CD4-positive, alpha-beta T cell (primary cell): ENCODE results near the gene OSBPL10. TPM values are rescaled to one million over a fixed set of nuclear protein-coding genes. Genes with fewer than 3 reads are reported as not detected.

Experiments
- ATAC-seq: fragments of 200-7000 bp; cut with Tn5 transposase; one replicate; pipeline ENCODE4 v1.10.0; 2022; ENCODE audit warnings: mild to moderate bottlenecking; ENCODE audit not compliant: poor library complexity
- CTCF ChIA-PET: fragments of 350-600 bp; sonication (Branson Sonifier 250); formaldehyde crosslinking; loops from one replicate; lab custom pipeline; 2021; ENCODE audit warnings: antibody characterized with exemption, inconsistent platforms; lab: Charles Lee
- POLR2A ChIA-PET: fragments of 350-600 bp; sonication (Branson Sonifier 250); formaldehyde crosslinking; loops from one replicate; lab custom pipeline; 2021; ENCODE audit warnings: antibody characterized with exemption, inconsistent platforms; lab: Charles Lee
- DNase-seq, 14 experiments: peaks; one replicate each; pipeline ENCODE4 v3.0.0-alpha.2; 2013 to 2020; ENCODE audit warnings: mixed read lengths in 2 of 14
- H3K27ac ChIP-seq, 2 donors: one replicate each; pipeline versions ENCODE4 v1.5.1 to v1.7.0; 2013; ENCODE audit warnings: low read length in 2 of 2, low read depth in 1 of 2, mild to moderate bottlenecking in 1 of 2
- H3K27me3 ChIP-seq, 2 experiments: 1 replicate in 1 of 2; 2 replicates in 1 of 2; pipeline versions ENCODE4 v1.6.1 to v1.7.0; 2013; ENCODE audit warnings: low read length in 2 of 2, control low read depth in 1 of 2, mild to moderate bottlenecking in 1 of 2, moderate library complexity in 1 of 2; ENCODE audit not compliant: insufficient read depth in 2 of 2, control insufficient read depth in 1 of 2
- H3K36me3 ChIP-seq: one replicate; pipeline ENCODE4 v1.6.1; 2013; ENCODE audit warnings: low read length, control low read depth; ENCODE audit not compliant: insufficient read depth
- H3K4me1 ChIP-seq: one replicate; pipeline ENCODE4 v1.6.1; 2013; ENCODE audit warnings: low read length, control low read depth; ENCODE audit not compliant: insufficient read depth
- H3K4me3 ChIP-seq: one replicate; pipeline ENCODE4 v1.5.1; 2013; ENCODE audit warnings: mild to moderate bottlenecking, low read length, moderate library complexity
- H3K9me3 ChIP-seq, 2 experiments: 1 replicate in 1 of 2; 2 replicates in 1 of 2; pipeline versions ENCODE4 v1.6.1 to v1.7.0; 2013; ENCODE audit warnings: low read length in 2 of 2, mild to moderate bottlenecking in 2 of 2, control low read depth in 1 of 2, moderate library complexity in 1 of 2; ENCODE audit not compliant: control insufficient read depth in 1 of 2, insufficient read depth in 1 of 2
- H3K27ac Mint-ChIP-seq: one replicate; pipeline ENCODE4 v1.8.0; 2020; ENCODE audit warnings: mixed read lengths
- H3K27me3 Mint-ChIP-seq: one replicate; pipeline ENCODE4 v1.8.0; 2021; ENCODE audit warnings: mixed read lengths
- H3K36me3 Mint-ChIP-seq: one replicate; pipeline ENCODE4 v1.8.0; 2021; ENCODE audit warnings: low read depth, mixed read lengths
- H3K4me1 Mint-ChIP-seq: one replicate; pipeline ENCODE4 v1.8.0; 2021; ENCODE audit warnings: low read depth, mixed read lengths
- H3K4me3 Mint-ChIP-seq: one replicate; pipeline ENCODE4 v1.8.0; 2020; ENCODE audit warnings: mild to moderate bottlenecking, mixed read lengths
- H3K9me3 Mint-ChIP-seq: one replicate; pipeline ENCODE4 v1.8.0; 2020; ENCODE audit warnings: mixed read lengths
- intact Hi-C, 2 experiments: fragments of 100-400 bp; cut with DNase I in 1 of 2; cut with micrococcal nuclease in 1 of 2; formaldehyde crosslinking; loops; one replicate each; pipeline versions ENCODE4 v1.15.1 to v1.9.0; 2023 to 2025; cut with DNase I, micrococcal nuclease
- total RNA-seq, 174 experiments: library from RNA in 2 of 174; stranded (reverse) in 2 of 174; gene quantifications; one replicate each; pipeline ENCODE4 v1.2.3 and lab custom pipeline; 2021 to 2026
- TF ChIP-seq, protein P1 (sequence below): fragments of 200-600 bp; IDR thresholded peaks from one replicate; pipeline ENCODE4 v1.8.0; 2022; ENCODE audit warnings: antibody characterized with exemption, mild to moderate bottlenecking

The OSBPL10 gene
- total RNA-seq, 2 experiments from 2014 or later, result not detected

DNA sequence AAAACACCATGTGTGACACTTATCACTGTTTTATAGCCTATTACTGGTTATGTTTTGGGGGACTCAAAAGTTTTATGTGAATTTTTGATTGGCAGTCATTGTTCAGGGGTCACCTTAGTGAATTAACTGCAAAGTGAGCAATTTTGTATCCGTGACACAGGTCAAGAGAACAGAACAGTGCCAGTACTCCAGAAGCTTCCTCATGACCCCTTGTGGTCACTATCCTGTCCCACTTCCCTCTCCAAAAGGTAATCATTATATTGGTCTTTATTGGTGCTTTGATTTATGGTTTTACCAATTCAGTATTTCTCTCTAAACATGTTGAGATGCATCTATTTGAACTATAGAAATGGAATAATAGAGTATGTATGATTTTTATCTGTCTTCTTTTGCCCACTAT is 341.2 kb downstream of the OSBPL10 start:
- ATAC-seq (no peak), DNase-seq (no peak)
- H3K27ac Mint-ChIP-seq, result no peak overlapping the region
- no peak overlapping the region for H3K4me3 Mint-ChIP-seq
- peaks cover 36% of the 10 kb centered on the region for H3K4me1 Mint-ChIP-seq
- Histone ChIP-seq H3K4me1 (no peaks in the 10 kb centered on the region), H3K27ac (no peak overlapping the region), H3K9me3 (no peaks in the 10 kb centered on the region), H3K36me3 (no peaks in the 10 kb centered on the region), H3K27me3 (no peaks in the 10 kb centered on the region), H3K4me3 (no peak overlapping the region)
- TF ChIP-seq, protein P1, sequence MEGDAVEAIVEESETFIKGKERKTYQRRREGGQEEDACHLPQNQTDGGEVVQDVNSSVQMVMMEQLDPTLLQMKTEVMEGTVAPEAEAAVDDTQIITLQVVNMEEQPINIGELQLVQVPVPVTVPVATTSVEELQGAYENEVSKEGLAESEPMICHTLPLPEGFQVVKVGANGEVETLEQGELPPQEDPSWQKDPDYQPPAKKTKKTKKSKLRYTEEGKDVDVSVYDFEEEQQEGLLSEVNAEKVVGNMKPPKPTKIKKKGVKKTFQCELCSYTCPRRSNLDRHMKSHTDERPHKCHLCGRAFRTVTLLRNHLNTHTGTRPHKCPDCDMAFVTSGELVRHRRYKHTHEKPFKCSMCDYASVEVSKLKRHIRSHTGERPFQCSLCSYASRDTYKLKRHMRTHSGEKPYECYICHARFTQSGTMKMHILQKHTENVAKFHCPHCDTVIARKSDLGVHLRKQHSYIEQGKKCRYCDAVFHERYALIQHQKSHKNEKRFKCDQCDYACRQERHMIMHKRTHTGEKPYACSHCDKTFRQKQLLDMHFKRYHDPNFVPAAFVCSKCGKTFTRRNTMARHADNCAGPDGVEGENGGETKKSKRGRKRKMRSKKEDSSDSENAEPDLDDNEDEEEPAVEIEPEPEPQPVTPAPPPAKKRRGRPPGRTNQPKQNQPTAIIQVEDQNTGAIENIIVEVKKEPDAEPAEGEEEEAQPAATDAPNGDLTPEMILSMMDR, result no peak
- ChIA-PET POLR2A (interaction anchor here (4.5 kb wide), 1 partner anchor 108 kb away, joined by 23 read pairs; the partner anchor contains the start of gene STT3B), CTCF (interaction anchor here (0.6 kb wide), 1 partner anchor 60 kb away, joined by 5 read pairs; no protein-coding TSS in a partner anchor)
- intact Hi-C loops, result no loop called here
- no peaks in the 10 kb centered on the region for H3K27me3 Mint-ChIP-seq
- no peaks in the 10 kb centered on the region for H3K9me3 Mint-ChIP-seq
- H3K36me3 Mint-ChIP-seq, result peaks cover 51% of the 10 kb centered on the region

DNA sequence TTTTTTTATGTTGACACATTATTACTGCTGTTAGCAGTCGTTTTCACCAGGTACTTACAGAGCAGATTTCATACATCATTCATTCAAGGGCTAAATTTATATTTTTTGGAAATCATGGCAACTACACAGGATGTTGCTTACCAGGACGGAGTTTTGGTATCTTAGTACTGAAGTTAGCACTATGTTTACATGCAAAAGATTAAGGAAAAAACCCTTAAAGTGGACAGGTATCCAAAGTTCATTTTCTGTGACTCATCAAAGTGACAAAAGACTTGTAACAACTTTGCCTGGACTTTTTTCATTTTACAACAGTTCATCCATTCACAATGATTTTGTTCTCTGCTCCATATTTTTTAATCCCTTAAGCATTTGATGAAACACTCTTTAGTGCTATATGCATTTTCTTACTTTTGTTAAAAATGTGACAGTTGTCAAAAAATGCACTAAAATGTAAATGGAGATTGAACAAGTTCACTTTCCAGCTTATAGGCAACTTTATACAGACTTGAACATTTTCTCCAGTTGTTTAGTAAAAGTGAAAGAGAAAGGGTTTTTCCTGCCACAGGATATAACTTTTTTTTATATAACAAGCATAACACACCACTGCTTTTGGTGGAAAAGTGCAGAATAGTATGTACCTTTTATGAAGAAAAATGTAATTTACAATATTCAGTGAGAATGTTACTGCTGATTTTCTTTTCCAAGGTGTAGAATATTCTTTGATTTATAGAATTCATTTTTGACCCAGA is 344.2 kb downstream of the OSBPL10 start:
- TF ChIP-seq, protein P1, result no peak
- Histone ChIP-seq H3K9me3 (no peaks in the 10 kb centered on the region), H3K4me3 (no peak overlapping the region), H3K4me1 (peaks cover 3% of the 10 kb centered on the region), H3K36me3 (peaks cover 23% of the 10 kb centered on the region), H3K27me3 (no peaks in the 10 kb centered on the region), H3K27ac (peak overlapping the region; percentile 7 to 14)
- Mint-ChIP-seq H3K27ac (peak overlapping the region; percentile 55), H3K27me3 (no peaks in the 10 kb centered on the region), H3K9me3 (no peaks in the 10 kb centered on the region), H3K4me1 (peaks cover 56% of the 10 kb centered on the region), H3K4me3 (peak overlapping the region; percentile 53), H3K36me3 (peaks cover 59% of the 10 kb centered on the region)
- ATAC-seq (peak; percentile 49), DNase-seq (peak in 3 of 14 experiments; percentile 14 to 65 (median 27))
- ChIA-PET POLR2A (interaction anchor here (0.6 to 4.5 kb wide), 4 partner anchors 101 to 615 kb away, joined by 3 to 23 read pairs (median 3); partner anchors contain the start of gene STT3B), CTCF (no interaction called here)
- intact Hi-C loops, result no loop called here

DNA sequence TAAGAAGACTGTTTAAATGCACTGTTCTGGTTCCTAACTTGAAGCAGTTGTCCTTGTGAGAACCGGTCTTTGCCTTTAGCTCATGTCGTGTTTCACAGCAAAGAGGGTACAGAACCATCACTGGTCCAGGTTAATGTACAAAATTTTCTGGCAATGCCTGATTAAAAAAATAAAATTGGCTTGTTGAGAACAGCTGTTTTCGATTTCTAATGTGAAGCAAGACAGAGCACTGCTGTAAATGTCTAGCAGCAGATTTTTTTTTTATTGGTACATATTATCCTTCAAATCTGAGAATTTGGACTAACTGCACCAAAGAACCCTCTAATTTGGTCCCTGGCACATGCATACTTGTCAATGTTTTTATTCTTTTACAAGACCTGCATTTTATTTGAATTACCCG is 345.0 kb downstream of the OSBPL10 start:
- H3K27ac ChIP-seq, result peak overlapping the region; percentile 5 to 18

More for the DNA sequence above, 345.0 kb downstream of the OSBPL10 start:
- H3K4me3 ChIP-seq, result no peak overlapping the region
- Mint-ChIP-seq H3K36me3 (peaks cover 63% of the 10 kb centered on the region), H3K9me3 (no peaks in the 10 kb centered on the region), H3K27me3 (no peaks in the 10 kb centered on the region), H3K27ac (peak overlapping the region; percentile 55), H3K4me1 (peaks cover 56% of the 10 kb centered on the region), H3K4me3 (no peak overlapping the region)
- no peak for DNase-seq
- intact Hi-C loops, result no loop called here
- CTCF ChIA-PET, result no interaction called here
- TF ChIP-seq, protein P1, result no peak
- no peak for ATAC-seq
- no peaks in the 10 kb centered on the region for H3K9me3 ChIP-seq
- peaks cover 3% of the 10 kb centered on the region for H3K4me1 ChIP-seq
- POLR2A ChIA-PET, result interaction anchor here (0.6 to 4.5 kb wide), 4 partner anchors 11 to 409 kb away, joined by 3 to 23 read pairs (median 4); partner anchors contain the start of gene STT3B
- peaks cover 31% of the 10 kb centered on the region for H3K36me3 ChIP-seq
- no peaks in the 10 kb centered on the region for H3K27me3 ChIP-seq
